NT2/D1 (cell line): Measurements from ENCODE around the gene BMP2K.

Experiments
- SUZ12 ChIP-seq: IDR thresholded peaks from 2 replicates; pipeline ENCODE4 v1.6.1; 2011; ENCODE audit not compliant: insufficient read length, insufficient read depth; ENCODE audit errors: extremely low read depth
- ZNF274 ChIP-seq: IDR thresholded peaks from 2 replicates; pipeline ENCODE4 v1.6.1; 2011; ENCODE audit warnings: mild to moderate bottlenecking, low read depth, low read length

DNA sequence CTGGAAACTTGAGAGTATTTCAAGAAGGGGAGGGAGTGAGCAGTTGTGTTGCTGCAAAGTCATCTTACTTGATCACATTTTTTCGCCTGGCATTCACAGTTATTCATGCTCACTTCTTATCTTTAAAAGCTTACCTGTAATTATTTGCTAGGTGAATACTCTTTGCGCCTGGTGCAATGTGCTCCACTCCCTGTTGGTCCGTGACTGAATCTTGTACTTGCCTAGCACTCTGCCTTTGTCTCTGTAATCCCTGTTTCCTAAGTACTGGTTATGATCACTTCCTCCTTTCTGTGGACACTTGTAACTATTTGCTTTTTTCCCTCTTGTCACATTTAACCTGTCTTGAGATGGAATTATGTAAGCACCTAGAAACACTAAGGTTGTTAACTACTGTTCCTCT, 5.8 kb downstream of the BMP2K start:
- no peak for TF ChIP-seq SUZ12
- TF ChIP-seq ZNF274 = no peak
